HG02763 (cell line): ENCODE results near the gene TUBB4B.

Experiments
- ATAC-seq: cut with Tn5 transposase; IDR thresholded peaks from one replicate; pipeline ENCODE4 v1.9.1; 2021; ENCODE audit warnings: mild to moderate bottlenecking, moderate library complexity; ENCODE audit not compliant: unreplicated experiment

TUBB4B gene

DNA sequence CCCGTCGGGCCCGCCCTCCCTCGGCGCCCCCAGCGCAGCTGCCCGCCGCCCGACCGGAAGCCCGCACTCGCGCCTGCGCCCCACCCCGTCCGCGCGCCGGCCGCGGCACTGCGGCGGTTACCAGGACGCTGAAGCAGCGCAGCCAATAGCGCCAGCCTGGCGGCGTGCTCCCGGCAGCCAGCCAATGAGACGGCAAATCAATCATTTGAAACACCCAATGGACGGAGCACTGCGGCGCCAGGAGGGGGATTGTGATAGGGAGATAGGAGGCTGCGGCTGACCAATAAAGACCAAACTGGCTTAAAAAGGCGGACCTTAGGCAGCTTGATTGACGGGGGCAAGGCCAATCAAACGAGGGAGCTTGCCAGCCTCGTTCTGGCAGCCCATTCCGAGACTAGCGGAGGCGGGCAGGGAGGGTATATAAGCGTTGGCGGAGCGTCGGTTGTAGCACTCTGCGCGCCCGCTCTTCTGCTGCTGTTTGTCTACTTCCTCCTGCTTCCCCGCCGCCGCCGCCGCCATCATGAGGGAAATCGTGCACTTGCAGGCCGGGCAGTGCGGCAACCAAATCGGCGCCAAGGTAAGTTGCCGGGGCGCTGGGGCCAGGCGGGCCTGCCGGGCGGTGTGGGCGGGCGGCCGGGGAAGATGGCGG lies at the start of gene TUBB4B:
TSS of gene TUBB4B (plus strand) at position 447 of the 649 bp plus-strand sequence. CDS start at position 521, 74 bp downstream.
- peak; percentile 71 for ATAC-seq

DNA sequence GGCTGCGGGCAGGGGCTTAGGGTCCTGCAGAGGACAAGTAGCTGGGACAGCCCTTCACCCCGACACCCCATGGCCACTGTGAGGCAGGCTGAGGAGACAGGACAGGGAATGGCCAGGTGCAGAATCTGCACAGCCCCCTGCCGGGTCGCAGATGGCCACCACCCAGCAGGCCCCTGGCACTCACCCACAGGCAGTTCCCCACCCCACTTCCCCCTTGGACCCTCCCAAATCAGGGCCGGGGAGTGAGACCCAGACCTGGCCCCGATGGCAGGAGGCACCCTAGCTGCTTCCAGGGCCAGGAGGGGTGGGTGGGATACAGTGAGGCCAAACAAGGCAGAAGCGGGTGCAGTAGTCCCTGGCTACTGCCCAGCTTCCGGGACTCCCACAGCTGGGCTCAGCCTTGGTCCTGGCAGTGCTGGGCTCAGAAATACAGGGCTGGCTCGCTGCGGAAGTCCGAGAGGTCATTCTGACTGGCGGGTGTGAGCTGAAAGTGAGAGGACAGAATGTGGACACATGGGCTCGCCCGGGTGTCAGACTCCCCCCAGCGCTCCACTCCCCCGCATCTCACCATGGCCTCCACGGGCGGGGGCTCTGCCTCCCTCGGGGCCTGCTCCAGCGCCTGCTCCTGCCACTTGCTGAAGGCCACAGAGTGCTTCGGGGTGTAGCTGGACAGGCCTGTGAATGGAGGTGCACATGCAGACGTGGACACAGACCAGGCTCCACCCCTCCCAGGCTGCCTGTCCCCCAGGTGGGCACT lies 49.2 kb upstream of the TUBB4B start:
- no peak for ATAC-seq

DNA sequence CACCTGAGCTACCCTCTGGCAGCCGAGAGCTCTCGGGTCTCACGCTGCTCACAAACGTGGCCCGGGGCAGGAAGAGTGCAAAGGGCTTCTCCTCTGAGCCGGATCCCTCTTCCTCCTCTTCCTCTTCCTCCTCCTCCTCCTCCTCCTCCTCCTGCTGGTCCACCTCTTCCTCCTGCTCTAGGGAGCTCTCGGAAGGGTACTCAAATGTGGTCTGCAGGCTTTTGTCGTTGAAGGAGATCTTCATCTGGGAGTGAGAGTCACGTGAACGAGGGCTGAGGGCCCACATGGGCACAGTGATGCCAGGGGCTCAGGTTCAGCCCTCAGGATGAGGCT lies 48.7 kb upstream of the TUBB4B start:
- no peak for ATAC-seq

DNA sequence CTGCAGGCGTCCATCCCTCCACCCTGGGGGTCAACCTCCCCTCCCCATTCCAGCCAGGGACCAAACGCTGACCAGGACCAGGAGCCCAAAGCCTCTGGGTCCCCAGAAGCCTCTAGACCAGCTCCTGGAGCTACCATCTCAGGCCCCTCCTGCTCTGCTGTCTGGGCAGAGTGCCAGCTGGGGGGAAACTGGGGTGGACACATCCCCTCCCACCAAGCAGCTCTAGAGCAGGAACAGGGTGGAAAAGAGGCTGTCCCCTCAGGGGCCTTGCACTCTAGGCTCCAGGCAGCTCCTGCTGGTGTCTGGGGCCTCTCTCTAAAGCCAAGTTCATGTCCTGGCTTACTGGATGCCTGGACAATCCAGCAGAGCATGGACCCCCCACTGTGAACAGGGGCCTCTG lies 48.2 kb upstream of the TUBB4B start:
- no peak for ATAC-seq

DNA sequence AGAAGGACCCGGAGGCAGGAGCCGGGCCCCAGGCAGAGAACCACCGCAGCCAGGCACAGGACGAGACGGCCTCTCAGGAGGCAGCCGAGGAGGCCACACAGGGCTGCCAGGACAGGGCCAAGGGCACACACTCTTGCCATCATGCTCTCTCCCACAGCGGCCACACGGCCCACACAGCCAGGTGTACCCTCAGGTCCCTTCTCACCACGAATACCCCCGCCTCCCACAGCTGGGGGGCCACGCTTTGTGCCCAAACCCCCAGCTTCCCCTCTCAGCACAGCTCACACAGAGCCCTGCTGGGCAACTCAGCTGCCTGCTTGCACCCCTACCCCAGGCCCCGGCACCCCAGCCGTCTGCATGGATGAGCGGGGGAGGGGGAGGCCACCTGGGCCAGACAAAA lies 47.3 kb upstream of the TUBB4B start:
- ATAC-seq = no peak

DNA sequence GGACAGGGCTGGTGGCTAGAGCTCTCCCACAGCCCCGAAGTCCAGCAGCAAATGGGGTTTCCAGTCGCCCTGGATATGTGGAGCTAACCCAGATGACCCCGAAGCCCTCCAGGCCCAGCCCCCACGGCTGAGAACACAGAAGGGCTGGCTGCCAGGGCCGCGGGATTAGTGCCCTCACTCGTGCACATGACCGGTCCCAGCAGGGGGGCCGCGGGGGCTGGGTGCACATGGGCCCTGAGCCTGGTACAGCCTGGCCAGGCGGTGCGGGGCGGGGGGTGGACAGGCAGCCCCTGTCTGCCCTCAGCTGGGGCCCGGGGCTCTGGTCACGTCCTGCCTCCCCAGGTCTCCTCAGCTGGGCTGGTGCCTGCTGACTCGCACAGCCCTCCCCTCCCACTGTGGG lies 46.7 kb upstream of the TUBB4B start:
- no peak for ATAC-seq

DNA sequence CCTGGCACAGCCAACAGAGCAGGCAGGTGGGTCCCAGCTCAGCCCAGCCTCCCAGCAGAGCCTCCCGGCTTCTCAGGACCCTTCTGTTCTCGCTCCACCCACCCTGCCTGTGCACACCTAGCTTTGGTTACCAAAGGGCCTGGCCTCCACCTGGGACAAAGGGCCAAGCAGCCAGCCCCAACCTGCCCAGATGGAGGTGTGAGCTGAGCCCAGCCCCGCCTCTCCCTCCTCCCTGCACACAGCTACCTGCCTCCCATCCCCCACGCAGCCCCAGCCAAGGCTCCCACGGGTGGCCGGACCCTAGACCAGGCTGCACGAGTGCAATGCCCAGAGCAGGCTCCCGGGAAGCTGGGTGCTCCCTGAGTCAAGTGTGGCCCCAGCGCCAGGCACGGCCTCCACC lies 46.2 kb upstream of the TUBB4B start:
- ATAC-seq = no peak

DNA sequence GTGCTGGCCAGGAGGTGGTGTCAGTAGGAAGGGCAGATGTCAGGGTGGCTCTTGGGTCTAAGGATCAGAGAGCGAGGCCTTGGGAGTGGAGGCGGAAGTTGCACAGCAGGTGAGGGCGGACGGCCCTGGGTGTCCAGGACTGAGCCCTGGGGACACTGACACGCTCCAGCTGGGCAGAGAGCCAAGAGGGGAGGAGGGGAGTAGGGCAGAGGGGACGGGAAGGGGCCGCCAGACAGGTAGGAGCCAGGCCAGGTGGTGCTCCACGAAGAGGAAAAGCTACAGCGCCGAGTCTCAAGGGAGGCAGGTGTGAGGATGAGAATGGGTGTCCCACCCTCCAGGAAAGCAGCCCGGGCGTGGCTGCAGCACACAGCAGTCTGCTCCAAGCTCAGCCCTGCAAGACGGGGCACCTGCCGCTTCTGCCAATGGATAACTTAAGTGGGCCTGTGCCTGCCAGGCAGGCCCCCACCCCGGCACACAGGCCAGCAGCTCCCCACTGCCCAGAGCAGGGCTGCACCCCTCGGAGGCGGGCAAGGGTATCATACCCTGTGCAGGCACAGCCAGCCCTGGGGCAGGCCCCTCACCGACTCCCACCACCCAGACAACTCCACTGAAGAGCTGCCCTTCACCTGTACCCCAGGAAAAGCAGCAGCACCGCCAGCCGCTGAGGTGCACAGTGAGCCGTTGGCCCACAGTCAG lies 45.4 kb upstream of the TUBB4B start:
- no peak for ATAC-seq

DNA sequence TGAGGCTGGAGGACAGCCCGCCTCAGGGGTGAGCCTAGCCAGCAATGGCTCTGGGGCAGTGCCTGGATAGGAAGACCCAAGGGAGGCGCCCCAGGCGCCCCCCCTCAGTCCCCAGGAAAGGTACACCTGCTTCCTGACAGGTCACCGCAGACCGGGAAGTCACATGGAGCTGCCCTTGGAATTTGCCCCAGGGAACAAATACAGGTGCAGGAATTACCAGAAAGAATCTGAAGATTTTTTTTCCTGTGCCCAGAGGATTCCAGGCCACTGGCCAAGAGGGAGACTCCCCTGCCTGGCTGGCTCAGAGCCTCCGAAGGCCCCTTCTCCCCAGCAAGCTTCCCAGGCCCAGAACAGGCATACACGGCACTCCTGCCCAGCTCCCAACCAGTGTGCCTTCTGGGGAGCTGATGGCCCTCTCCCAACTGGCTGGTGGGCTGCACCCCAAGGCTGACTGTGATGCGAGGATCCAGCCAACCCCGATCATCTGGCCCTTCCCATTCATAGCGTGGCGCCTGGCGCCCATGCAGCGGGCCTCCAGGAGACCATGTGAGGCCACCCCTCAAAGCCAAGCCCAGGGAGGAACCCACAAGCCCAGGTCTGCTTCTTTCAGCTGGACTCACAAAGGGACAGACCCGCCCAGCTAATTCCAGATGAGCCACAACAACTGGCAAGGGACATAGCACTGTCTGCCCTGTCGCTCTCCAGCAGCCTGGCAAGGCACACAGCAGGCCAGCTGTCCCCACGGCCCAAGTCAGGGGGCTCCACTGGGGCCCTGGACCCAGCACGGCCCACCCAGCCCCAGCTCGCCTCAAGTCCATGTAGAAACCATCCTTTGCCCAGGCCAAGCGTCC lies 42.8 kb upstream of the TUBB4B start:
- no peak for ATAC-seq

DNA sequence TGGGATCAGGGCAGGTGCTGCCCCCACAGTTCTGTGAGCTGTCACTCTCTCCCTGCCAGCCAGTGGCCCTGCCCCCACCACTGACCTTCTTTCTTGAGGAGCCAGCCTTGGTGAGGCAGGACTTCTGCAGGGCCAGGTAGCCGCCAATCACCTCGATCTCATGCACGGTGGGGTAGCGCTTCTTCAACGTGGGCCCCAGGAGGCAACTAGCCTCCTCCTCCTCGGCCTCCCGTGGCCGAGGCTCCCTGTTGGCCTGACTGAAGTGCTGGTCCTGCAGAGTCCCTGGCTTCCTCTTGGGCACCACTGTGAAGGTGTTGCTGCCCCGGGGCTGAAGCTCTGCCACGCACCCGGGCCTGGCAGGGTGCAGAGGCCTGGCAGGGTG lies 42.2 kb upstream of the TUBB4B start:
- no peak for ATAC-seq

DNA sequence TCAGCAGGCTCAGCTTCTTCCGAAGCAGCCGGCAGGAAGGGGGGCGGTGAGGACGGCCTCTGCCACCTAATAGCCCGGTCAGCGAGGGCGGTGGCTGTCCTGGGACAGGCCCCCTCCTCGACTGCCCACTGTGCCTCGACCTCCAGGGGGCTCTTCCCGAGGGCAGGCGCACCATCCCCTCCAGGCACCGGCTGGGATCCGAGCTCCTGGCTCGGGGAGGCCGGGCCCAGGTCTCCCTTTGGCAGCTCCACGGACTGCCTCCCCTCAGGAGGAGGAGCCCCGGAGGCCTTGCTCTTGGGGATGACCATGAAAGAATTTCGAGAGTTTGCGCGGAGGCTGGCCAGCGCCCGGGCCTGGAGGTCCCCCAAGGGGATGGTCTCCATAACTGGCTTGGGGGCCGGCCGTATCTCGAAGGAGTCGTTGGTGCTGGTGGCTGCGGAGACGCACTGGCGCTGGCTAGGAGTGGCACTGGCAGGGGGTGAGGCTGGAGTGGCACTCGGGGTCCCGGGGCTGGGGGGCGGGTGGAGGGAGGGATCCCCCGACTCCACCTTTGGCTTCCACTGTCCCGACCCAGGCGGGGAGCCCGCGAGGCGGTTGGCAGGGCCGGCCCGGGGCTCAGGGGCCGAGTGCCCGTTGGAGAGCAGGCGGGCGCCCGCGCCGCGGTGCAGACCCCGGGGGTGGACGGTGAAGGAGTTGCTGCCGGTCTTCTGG lies 41.5 kb upstream of the TUBB4B start:
- ATAC-seq = no peak

DNA sequence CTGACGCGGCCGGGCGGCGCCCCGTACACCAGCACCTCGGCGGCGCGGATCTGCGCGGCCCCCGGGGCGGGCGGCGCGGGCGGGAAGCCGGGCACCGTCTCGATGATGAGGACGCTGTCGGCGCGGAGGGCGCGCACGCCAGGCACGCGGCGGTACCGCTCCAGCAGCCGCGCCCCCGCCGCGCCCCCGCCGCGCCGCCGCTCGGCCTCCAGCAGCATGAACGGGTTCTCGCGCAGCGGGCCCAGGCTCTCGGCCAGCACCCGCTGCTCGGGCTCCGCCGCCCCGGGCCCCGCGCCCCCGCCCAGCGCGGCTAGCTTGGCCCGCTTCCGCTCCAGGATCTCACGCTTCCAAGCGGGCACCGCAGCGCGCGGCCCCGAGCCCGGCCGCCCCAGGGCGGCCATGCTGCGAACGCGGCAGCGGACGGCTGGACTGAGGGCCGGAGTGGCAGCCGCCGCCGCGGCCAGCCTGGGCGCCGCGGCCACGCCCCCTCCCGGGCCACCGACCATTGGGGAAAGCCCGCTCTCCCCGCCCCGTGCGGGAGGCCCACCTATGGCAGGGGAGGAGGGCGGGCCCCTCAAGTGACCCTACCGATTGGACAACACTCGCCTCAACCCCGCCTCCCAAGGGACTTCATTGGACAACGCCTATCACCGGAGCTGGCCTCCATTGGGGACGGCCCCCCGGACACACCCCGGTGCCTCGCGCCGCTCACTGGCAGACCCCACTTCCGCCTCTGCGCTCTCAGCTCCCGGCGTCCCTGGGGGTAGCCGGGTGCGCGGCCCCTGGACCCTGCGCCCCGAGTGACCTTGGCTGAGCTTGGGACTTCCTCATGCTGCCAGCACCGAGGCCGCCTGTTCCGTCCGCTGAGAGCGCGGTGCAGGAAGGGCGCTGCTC lies 40.5 kb upstream of the TUBB4B start, which contains the start of gene TPRN:
TSS of gene TPRN (minus strand) at position 431 of the 894 bp plus-strand sequence. CDS start at position 401, 30 bp downstream.
- peak; percentile 86 for ATAC-seq

DNA sequence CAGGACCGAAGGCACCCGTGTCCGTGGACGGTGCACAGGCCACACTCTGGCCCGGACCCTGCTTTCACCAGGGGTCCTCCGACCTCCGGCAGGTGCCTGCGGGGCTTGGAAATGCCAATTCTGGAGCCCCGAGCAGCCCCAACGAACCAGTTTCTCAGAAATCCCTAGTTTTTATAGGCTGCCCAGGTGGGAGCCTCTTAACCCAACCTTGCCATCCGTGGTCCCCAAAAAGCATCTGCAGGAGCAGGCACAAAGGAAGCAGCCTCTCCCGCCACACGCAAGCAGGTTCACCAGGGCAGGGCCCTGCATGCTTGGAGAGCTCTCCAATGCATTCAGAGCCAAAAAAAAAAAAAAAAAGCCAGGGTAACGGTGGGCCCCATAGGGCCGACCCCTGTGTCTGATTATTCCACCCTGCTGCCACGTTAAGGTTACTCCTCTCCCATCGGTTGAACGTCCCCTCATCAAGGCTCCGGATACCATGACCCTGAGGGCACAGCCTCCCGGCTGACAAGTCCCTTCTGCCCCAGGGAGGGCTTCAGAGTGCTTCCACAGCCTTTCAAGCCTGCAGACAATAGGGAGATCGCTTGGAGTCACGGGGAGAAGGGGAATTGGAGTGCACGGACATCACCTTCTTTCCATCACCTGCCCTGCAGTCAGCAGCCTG lies 39.8 kb upstream of the TUBB4B start:
- ATAC-seq = no peak

DNA sequence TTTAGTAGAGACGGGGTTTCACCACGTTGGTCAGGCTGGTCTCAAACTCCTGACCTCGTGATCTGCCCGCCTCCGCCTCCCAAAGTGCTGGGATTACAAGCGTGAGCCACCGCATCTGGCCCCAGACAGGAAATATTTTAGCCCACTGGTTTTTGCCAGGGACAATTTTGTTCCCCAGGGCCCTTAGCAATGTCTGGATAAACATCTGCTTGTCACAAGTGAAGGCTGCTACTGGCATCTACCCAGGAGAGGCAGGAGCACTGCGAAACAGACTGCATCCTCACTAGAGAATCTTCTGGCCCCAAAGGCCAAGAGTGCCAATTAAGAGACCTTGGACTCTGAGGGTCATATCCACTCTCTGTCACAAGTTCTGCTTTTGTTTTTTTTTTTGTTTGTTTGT lies 38.1 kb upstream of the TUBB4B start:
- no peak for ATAC-seq

DNA sequence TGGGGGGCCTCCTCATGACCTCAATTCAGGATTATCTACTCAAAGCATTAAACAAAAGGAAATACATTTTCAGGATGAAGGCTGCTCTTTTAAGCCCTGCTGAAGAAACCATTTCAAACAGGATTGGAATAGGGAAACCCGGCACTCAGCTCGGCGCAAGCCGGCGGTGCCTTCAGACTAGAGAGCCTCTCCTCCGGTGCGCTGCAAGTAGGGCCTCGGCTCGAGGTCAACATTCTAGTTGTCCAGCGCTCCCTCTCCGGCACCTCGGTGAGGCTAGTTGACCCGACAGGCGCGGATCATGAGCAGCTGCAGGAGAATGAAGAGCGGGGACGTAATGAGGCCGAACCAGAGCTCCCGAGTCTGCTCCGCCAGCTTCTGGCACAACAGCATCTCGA lies 36.4 kb upstream of the TUBB4B start:
- ATAC-seq = no peak

DNA sequence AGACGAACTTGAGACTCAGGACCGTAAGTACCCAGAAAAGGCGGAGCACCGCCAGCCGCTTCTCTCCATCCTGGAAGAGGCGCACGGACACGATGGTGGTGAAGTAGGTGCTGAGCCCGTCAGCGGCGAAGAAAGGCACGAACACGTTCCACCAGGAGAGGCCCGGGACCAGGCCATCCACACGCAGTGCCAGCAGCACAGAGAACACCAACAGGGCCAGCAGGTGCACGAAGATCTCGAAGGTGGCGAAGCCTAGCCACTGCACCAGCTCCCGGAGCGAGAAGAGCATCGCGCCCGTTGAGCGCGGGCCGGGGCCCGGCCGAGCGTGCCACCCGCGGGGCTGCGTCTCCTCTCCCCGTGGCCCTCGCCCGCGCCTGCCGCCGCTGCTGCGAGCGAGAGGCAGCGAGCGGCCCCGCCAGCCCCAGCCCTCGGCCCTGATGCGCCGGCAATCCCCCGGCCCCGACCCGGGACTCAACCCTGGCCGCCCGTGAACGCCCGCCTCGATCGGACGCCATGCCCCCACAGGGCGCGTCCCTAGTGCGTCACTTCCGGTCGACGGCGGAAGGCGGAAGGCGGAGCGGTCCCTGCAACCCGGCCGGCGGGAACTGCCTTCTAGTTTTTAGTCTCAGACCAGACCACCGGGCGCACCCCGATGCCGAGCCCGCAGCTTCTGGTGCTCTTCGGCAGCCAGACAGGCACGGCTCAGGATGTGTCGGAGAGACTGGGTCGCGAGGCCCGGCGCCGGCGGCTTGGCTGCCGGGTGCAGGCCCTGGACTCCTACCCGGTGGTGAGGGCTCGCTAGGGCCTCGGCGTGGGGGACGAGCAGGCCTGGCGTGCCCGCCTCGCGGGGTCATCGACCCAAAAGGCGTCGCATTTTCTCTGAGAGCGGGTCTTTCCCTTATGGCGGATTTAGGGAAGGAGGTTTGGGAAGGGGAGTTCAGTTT lies 35.7 kb upstream of the TUBB4B start, which contains the start of the genes NDOR1 and TMEM203:
TSS of gene NDOR1 (plus strand) at position 575 of the 944 bp plus-strand sequence. CDS start at position 653, 78 bp downstream.
TSS of gene TMEM203 (minus strand) at position 523 of the 944 bp plus-strand sequence. CDS start at position 289, 234 bp downstream.
- ATAC-seq = no peak

DNA sequence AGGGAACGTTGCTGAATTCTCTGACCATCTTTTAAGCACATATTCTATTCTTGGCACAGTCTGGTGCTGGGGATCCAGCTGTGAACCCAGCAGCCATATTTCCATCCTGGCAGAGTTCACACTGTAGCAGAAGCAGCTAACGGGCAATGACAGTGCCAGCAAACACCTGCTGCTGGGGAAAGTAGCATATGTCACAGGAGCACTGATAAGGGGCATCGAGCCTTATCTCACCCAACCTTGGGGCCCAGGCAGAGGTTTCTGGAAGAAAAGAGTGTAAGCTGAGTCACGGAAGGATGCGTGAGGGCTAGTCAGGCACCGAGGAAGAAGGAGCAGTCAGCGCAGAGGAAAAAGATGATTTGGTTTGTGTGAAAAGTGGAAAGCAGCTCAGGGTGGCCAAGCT lies 34.5 kb upstream of the TUBB4B start:
- ATAC-seq = no peak

DNA sequence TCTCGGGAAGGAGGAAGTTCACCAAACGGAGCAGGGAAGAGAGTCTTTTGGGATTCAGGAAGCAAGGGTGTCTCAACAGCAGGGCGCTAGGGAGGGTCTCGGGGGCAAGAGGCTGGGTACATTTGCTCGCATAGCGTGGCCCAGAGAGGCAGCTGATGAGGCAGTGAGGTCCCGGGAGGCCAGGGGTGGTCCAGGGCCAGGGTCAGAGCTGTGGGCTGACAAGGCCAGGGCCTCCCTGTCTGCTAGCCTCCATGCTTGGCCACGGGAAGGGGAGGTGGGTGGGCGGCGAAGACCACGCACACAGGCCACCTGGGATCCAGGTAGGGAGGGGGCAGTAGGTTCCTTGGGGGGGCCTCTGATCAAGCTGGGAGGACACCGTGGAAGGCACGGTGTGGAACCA lies 29.6 kb upstream of the TUBB4B start:
- ATAC-seq = no peak
